Cardiac fibroblast (primary cell): ENCODE data around the gene ZEB1.

ENCODE experiments used
- DNase-seq, 2 donors: peaks; one replicate each; pipeline versions ENCODE4 v3.0.0 to v3.0.0-alpha.2; 2010; ENCODE audit warnings: low read depth in 2 of 2
- H3K4me3 ChIP-seq, 2 donors: replicated peaks in 1 of 2; 1 replicate in 1 of 2; 2 replicates in 1 of 2; pipeline ENCODE4 v1.5.1; 2011; ENCODE audit warnings: low read depth in 2 of 2, low read length in 2 of 2, mild to moderate bottlenecking in 2 of 2, moderate library complexity in 1 of 2
- TF ChIP-seq, protein P1 (sequence below): IDR thresholded peaks from one replicate; pipeline ENCODE4 v1.5.1; 2011; ENCODE audit warnings: low read depth, mild to moderate bottlenecking, low read length, inconsistent platforms

Gene ZEB1

DNA sequence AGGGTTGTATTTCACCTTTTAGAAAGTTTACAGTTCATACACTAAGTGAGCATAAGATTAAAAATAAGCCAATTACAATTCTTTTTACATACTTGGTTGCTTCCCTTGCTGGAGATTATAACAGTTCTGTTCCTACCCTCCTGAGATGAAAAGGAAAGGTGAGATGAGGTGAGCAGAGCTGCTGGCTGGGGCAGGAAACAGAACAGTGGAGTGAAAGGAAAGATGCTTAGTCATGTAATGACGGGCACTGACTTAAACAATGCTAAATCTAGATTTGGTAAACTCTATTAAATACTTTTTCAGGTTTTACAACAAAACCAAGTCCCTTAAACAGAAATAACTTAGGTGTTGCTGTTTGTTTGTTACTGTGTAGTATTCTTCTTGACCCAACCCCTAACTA lies 19.9 kb upstream of the ZEB1 start:
- H3K4me3 ChIP-seq, result no peak overlapping the region
- TF ChIP-seq, protein P1, sequence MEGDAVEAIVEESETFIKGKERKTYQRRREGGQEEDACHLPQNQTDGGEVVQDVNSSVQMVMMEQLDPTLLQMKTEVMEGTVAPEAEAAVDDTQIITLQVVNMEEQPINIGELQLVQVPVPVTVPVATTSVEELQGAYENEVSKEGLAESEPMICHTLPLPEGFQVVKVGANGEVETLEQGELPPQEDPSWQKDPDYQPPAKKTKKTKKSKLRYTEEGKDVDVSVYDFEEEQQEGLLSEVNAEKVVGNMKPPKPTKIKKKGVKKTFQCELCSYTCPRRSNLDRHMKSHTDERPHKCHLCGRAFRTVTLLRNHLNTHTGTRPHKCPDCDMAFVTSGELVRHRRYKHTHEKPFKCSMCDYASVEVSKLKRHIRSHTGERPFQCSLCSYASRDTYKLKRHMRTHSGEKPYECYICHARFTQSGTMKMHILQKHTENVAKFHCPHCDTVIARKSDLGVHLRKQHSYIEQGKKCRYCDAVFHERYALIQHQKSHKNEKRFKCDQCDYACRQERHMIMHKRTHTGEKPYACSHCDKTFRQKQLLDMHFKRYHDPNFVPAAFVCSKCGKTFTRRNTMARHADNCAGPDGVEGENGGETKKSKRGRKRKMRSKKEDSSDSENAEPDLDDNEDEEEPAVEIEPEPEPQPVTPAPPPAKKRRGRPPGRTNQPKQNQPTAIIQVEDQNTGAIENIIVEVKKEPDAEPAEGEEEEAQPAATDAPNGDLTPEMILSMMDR, result no peak
- DNase-seq, result peak in 1 of 2 donors; percentile 44

DNA sequence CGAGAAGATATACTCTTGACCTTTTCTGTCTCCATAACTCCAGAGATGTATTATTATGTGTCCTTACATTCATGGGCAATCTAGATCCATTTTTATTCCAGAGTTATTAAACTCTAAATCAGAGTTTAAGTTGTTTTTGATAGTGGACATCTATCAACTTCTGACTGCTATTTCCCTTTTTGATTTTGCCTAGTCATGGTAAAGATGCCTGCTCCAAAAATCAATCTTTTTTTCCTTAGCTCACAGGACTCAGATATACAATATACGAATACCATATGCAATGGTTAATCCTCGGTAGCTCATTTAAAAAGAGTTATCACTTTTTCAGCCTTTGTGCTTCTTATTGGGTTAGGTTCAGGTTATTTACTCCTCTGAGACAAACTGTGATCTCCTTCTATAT lies 15.8 kb upstream of the ZEB1 start:
- no peak overlapping the region for H3K4me3 ChIP-seq
- TF ChIP-seq, protein P1, result no peak
- DNase-seq, result no peak

DNA sequence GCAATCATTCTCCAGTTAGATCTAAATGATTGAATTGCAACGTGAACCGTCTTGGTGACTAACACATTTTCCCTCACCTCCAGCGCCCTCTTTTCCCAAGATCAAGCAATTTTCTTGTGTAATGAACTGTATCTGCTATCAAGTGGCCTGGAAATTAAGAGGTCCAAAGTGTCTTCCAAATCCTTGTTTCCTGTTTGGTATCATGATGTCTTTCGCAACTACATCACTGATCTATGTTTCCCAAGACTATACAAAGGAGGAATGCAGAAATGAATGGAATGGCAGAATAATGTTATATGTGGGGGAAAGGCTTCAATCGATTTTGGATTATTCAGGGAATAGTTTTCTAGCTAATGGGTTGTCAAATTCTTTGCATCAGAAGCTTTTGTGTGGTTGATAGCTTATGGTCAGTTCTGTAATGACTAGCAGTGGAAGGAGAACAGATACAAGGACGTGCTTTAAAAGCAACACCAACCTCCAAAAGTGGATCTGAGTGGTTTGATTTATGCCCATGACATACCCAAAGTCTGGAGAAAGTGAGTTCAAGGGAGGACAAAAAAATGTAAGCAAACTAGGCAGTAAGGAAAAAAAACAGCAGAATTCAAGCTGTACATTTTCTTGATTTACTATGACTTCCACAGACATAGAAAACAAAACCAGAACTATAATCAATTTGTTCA lies 14.6 kb upstream of the ZEB1 start:
- H3K4me3 ChIP-seq, result no peak overlapping the region
- peak in 1 of 2 donors; percentile 38 for DNase-seq
- TF ChIP-seq, protein P1, result no peak

DNA sequence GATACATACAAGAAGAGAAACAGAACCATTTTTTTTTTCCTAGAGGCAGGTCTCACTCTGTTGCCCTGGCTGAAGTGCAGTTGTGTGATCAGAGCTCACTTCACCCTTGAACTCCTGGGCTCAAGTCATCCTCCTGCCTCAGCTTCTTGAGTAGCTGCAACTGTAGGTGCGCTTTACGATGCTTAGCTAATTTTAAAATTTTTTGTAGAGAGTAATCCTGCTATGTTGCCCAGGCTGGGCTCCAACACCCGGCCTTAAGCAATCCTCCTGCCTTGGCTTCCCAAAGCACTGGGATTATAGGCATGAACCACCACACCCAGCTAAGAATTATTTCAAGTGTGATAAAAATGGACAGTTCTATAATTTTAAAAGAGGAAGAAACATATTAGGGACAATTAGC lies 5.6 kb upstream of the ZEB1 start:
- TF ChIP-seq, protein P1, result no peak
- no peak for DNase-seq
- no peak overlapping the region for H3K4me3 ChIP-seq

DNA sequence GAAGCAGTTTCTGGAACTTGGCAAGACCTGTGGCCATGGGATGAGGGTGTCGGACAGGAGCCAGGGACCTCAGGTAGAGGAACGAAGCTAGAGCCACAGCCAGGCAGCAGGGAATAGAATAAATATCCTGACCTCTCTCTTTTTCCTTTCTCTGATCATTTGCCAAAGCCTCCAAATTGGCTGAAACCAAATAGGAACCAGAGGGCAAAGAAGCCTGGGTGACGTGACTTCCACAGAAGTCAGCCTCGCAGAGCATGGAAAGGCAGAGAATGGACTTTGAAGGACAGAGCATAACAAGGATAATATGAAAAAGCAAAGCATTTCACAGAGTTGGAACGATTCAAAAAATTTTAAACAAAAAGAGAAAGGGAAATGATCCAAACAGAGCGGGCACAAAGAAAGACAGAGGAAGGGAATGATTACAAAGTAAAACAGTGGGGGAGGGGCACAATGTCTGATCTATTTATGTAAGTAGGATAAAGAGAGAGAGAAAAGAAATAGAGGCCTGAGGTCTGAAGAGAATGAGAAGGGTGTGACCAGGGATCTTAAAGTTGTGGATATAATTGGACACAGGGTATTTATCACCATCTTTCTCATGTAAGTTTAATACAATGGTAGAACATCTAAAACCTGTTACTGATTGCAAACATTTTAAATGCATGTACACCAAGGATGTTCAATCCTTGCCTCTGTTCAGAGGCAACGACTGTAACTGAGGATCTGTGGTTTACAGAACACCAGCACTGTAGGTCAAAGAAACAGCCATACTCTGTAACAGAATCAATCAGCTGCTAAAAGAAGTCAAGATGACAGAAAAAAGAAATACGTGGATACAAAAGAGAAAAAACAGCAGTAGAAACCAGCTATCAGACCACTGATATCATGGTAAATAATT lies 4.5 kb upstream of the ZEB1 start:
- no peak overlapping the region for H3K4me3 ChIP-seq
- TF ChIP-seq, protein P1, result no peak
- DNase-seq, result no peak

DNA sequence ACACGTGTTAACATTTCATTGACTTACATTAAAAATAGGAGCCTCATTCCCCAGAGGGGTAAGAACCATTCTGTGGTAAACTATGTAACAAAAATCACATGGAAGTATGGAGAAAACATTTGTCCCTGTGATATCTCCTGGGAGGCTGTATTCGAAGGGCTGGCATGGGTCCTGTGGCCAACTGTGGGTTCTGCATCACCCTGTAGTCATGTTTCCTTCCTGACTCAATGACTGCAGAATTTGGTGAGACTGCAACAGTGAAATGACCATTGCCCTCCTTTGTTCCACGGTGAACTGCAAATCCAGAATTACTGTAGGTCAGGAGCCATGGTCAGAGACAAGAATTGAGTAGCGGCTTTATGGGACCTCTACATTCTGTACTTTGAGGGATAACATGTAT lies 3.6 kb upstream of the ZEB1 start:
- TF ChIP-seq, protein P1, result no peak
- peak; percentile 49 to 94 for DNase-seq
- no peak overlapping the region for H3K4me3 ChIP-seq
